ENCODE results near the gene CDH23.

Gene CDH23

DNA sequence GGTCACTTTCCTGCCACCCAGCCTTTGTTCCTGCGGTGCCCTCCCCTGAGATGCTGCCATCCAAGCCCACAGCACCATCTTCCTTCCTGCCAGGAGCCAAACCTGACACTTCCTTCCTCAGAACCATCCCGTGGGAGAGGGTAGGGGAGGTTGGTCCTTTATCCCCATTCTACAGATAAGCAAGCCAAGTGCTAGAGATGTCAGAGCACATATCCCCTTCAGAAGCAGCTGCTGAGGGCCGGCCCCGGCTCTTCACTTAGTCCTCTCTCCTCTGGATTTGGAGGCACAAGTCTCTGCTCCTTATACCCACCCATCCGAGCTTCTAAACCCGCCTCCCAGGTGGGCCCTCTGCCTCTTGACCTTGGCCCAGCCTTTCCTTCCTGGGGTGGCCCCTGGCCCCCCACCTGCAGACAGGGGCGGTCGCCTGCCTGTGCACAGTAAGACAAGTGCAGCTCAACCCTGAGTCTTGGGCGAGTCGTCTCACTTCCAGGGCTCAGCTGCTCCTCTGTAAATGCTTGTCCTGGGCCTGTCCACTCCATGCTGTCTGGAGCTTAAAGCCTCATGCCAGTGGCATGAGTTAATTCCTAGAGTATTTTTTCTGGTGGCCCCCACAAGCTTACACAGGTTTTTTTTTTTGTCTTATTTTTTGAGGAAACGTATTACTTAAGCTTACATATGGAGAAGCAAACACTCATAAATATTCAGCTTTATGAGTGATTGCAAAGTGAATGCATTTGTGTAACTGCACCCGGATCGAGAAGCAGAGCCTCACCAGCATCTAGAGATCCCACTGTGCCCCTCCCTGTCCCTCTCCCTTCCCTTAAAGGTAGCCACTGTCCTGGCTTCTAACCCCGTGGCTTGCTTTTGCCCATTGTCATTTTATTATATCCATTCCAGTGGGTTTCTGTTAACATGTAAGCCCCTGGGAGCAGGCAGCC lies 125.1 kb downstream of the CDH23 start:
- DNase-seq, result no peak

DNA sequence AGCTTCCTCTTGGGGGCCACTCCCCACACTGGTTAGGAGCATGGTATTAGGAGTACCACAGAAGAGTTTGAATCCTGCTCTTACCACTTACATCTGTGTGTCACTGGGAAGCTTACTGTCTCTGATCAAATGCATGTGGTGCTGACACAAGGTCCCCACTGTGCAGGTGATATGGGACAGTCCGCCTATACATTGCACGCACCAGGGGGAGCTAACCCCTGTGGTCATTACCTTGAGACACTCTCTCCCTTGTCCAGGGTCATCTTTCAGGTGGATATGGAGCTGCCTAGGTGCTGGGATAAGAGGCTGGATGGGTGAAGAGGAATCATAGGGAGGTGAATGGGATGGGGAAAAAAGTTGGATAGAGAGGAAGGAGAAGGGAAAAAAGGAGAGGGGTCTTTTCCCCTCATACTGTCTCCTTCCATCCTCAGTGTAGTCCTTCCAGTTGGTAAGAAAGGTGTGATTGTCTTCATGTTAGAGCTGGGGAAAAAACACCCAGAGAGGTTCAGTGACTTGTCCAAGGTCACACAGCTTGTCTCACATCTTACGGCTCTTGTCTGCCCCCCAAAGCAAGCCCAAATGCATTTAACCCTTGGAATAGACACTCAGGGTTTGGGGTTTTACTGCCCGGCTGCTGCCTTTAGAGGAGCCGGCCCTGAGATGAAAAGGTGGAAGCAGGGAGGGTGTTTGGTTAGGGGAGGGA lies 125.9 kb downstream of the CDH23 start:
- DNase-seq, result no peak

GRCh38 chr10:71523756-71524155 lies 127.0 kb downstream of the CDH23 start:
- DNase-seq, result no peak

DNA sequence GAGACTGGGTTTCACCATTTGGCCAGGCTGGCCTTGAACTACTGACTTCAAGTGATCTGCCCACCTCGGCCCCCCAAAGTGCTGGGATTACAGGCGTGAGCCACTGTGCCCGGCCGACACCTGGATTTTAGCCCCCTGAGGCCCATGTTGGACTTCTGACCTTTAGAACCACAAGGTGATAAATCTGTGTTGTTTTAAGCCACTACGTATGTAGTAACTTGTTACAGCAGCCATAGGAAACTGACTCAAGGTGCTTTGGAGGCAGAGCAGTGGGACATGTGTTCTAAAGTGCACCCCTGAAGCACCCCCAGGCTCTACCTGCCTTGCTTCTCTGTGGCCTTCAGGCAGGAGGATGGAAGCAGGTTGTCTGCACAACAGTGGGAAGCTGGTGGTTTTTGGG lies 128.4 kb downstream of the CDH23 start:
- DNase-seq, result no peak

DNA sequence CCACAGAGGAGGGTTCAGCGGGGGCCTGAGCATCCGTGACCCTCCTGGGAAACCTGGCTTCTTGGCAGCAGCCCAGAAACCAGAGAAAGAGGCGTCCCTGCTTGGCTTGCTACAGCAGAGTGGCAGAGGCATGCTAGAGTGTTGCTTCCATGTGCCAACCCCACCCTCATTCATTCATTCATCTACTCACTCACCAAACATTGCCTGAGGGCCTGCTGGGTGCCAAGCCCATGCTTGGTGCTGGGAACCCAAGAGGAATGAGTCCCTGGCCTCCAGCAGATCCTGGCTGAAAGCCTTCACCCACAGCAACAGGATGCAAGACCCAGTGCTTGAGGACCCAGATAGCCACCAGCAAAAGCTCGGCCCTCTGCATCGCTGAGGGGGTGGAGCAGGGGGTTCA lies 129.0 kb downstream of the CDH23 start:
- DNase-seq, result peak; percentile 1

DNA sequence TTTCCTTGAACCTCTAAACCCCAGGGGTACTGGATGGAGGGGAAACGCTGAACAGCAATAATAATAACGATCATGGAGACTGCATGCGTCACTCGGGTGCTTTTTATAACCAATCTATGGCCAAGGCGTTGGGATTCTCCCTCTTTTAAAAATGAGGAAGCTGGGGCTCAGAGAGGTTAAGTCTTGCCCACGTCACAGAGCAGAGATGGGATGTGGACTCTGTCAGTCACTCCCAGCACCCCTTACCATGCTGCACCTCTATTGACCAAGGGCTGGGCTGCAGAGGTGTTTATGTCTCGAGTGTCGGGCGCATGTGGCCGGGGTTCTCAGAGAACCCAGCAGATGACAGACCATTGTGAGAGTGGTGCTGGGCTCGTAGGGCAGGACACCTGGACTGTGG lies 129.9 kb downstream of the CDH23 start:
- DNase-seq, result no peak

- no peak for DNase-seq
Measured at GRCh38 chr10:71527135-71527534, 130.4 kb downstream of the CDH23 start.

- no peak for DNase-seq
Measured at GRCh38 chr10:71528371-71529206, 131.9 kb downstream of the CDH23 start.

DNA sequence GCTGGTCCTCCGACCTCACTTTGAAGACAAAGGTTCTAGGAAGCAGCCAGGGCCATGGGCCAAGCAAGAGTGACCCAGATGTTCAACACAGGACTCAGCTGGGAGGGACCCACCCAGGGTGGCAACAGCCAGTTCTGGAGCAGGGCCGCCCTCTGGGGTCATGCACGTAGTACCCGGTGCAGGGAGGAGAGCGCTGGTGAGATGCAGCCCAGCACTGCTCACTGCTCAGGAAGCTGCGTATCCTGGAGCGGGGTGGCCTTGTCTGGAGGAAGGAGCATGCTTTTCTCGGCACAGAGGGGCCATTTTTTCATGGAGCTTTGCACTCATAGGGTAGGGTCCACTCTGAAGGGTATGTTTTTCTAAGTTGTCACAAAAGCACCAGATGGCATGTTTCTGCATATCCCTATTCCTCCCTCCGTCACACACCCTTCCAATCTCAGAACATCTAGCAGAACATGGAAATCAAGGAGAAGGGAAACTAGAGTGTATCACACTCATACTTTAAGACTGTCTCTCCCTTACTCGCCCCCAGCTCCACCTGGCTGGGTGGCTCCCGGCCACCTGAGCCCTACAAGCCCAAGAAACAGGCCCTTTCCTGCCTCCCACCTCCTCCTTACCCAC lies 132.6 kb downstream of the CDH23 start:
- DNase-seq, result no peak

DNA sequence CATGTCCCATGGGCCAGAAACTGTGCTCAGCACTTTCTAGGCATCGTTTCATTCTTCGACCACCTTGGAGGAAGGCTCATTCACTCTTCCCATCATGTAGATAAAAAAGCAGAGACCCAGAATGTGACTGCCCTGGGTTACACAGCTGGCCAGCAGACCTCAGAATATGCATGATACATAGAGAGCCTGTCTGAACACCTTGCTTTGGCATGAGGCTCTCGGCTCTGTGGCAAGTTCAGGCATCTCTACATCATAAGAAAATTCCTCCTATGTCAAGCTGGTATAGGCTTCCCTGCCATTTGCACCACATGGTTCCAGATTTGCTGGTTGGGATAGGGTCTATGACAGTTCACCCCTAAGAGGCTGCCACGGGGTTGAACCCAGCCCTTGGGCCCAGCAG lies 134.1 kb downstream of the CDH23 start:
- no peak for DNase-seq

GRCh38 chr10:71531485-71532446 lies 135.0 kb downstream of the CDH23 start:
- DNase-seq, result no peak

DNA sequence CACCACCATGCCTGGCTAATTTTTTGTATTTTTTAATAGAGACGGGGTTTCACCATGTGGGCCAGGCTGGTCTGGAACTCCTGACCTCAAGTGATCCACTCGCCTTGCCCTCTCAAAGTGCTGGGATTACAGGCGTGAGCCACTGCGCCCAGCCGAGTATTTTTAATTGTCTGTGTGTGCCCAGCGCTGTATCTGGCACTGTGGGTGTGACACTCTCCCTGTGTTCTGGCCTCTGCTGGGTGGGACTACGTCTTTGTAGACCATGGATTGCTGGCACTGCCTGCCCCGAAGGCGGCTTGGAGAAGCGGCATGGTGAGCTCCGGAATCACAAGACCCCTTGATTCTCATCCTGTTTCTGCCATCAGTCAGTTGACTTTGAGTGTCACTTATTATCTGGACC lies 136.2 kb downstream of the CDH23 start:
- no peak for DNase-seq

DNA sequence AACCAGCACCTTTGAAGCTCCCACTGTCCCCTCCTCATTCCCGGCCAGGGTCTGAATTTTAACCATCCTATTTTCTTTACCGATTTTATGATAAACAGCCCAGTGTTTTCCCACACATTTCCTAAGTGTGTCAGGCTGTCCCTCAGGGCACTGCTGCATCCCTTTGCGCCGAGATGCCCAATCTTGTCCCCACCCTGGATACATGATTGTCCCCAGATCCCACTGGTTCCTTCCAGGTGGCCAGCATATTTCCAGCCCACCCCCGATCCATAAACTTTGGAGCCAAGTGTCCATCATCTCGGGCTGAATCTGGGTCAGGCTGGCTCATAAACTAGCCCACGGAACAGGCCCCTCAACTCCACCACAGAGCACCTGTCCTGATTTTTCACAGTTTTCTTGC lies 137.2 kb downstream of the CDH23 start:
- DNase-seq, result no peak

DNA sequence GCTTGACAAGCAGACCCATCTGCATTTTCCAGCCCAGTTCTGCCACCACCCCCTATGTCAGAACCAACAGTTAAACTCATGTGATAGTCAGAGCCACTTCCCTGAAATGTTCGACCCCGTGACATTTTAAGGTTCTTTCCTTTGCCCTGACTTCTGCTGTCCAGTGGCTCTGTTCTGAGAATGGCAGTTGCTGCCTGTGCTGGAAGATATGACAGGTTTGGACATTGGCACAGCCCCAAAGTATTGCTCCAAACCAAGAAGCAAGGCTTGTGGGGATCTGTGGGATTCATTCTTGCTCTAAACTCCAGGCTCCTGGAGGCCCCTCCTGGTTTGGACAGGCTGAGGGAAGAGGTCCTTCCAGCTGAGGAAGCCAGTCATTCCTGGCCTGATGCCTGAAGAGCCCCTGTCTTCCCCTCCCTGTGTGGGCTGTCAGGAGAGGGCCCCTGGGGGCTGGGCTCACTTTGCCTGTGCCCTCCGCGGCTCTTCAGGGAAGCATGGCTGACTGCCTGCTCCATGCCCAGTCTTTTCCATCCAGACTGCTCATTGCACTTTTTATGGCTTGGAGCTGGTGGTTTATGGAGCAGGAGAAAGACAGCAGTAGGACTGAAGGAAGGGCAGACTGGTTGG lies 138.0 kb downstream of the CDH23 start:
- DNase-seq, result no peak

DNA sequence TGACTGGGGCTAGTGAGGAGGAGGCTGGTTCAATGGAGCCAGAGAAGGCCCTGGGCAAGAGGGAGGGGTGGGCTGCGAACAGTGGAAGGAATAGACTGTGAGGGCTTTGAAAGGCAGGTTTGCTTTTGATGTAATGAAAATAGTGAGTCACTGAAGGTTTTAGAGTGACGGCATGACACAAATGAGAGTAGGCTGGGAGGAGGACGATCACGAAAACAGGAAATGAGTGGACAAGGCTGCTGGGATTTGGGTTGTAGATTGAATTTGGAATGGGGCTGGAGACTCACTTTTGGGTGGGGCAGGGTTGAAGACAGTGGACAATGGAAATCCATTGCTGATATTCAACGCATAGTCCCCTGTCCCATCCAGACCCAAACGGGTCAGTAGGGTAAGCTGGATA lies 139.6 kb downstream of the CDH23 start:
- no peak for DNase-seq

- no peak for DNase-seq
Measured at GRCh38 chr10:71537125-71537524, 140.4 kb downstream of the CDH23 start.

- no peak for DNase-seq
Measured at GRCh38 chr10:71537681-71538080, 141.0 kb downstream of the CDH23 start.

DNA sequence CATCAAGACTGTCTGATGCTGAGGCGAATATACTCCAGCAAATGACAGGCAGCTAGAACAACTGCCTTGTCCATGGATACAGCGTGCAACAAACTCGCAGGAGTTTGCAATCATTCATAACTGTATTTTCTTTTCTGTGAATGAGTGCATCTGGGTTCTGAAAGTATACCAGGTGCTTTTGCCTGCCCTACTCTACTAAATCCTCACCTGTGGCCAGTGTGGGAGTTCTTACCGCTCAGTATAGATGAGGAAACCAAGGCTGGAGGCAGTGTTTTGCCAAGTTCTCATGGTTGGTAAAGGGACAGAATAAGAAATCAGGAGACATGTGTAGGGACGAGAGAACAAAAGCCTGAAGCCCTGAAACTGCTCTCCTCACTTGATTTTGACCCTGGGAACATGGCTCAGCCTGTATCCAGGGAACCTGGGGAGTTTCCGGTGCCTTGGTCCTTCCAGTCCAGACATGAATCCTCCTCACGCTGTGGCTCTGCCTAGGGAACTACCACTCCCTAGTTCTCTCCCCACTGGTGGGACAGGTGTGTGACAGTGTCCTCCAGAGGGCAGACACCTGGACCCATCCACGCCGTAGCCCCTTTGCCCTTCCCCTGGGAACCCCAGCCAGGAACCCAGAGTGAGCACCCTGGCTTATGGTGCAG lies 142.0 kb downstream of the CDH23 start:
- no peak for DNase-seq

- DNase-seq, result no peak
Measured at GRCh38 chr10:71539442-71540118, 142.9 kb downstream of the CDH23 start.

- no peak for DNase-seq
Measured at GRCh38 chr10:71542478-71542877, 145.8 kb downstream of the CDH23 start.

Data from DMS79 treated with DMSO at 0.1 percent for 48 hours (cell line).